BE2C (cell line): ENCODE results near the gene EDN2.

Experiments
- DNase-seq: peaks from one replicate; pipeline ENCODE4 v3.0.0-alpha.2; 2020
- H3K27me3 ChIP-seq: fragments of 250-450 bp; sonication (Bioruptor Pico); 2 replicates; pipeline ENCODE4 v1.5.1; 2020; ENCODE audit warnings: mild to moderate bottlenecking
- H3K36me3 ChIP-seq: fragments of 250-450 bp; sonication (Bioruptor Pico); 2 replicates; pipeline ENCODE4 v1.5.1; 2020; ENCODE audit warnings: mild to moderate bottlenecking
- H3K4me1 ChIP-seq: fragments of 250-450 bp; sonication (Bioruptor Pico); 2 replicates; pipeline ENCODE4 v1.5.1; 2020
- H3K4me3 ChIP-seq: 2 replicates; pipeline ENCODE4 v1.5.1; 2011; ENCODE audit warnings: low read depth, low read length
- H3K9me3 ChIP-seq: fragments of 250-450 bp; sonication (Bioruptor Pico); 2 replicates; pipeline ENCODE4 v1.5.1; 2020
- TF ChIP-seq, protein P1 (sequence below): IDR thresholded peaks from 2 replicates; pipeline ENCODE4 v1.5.1; 2012; ENCODE audit warnings: mild to moderate bottlenecking, low read depth, low read length

Gene EDN2

DNA sequence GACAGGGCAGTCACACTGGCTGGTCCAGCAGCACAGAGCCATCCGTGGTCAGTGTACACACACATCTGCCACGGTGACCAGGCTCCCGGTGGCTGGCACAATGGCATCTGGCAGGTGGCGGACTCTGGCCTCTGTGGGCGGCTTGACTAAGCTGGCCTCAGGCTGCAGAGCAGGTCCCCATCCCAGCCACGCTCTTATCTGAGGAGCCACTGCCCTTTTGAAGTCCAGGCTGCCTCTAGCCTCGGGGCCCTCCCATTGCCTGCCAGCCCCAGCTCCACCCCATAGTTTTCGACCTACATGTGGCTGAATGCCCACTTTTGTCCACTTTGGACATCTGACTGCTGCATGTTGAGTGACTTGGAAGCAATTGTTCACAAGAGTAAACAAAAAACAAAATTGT lies 29.9 kb upstream of the EDN2 start:
- TF ChIP-seq, protein P1, sequence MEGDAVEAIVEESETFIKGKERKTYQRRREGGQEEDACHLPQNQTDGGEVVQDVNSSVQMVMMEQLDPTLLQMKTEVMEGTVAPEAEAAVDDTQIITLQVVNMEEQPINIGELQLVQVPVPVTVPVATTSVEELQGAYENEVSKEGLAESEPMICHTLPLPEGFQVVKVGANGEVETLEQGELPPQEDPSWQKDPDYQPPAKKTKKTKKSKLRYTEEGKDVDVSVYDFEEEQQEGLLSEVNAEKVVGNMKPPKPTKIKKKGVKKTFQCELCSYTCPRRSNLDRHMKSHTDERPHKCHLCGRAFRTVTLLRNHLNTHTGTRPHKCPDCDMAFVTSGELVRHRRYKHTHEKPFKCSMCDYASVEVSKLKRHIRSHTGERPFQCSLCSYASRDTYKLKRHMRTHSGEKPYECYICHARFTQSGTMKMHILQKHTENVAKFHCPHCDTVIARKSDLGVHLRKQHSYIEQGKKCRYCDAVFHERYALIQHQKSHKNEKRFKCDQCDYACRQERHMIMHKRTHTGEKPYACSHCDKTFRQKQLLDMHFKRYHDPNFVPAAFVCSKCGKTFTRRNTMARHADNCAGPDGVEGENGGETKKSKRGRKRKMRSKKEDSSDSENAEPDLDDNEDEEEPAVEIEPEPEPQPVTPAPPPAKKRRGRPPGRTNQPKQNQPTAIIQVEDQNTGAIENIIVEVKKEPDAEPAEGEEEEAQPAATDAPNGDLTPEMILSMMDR: no peak
- Histone ChIP-seq H3K4me1 (peaks cover 3% of the 10 kb centered on the region; the same call in 1 of the 2 replicates), H3K4me3 (no peak overlapping the region), H3K36me3 (no peaks in the 10 kb centered on the region), H3K27me3 (no peaks in the 10 kb centered on the region), H3K9me3 (no peaks in the 10 kb centered on the region)
- DNase-seq: no peak

DNA sequence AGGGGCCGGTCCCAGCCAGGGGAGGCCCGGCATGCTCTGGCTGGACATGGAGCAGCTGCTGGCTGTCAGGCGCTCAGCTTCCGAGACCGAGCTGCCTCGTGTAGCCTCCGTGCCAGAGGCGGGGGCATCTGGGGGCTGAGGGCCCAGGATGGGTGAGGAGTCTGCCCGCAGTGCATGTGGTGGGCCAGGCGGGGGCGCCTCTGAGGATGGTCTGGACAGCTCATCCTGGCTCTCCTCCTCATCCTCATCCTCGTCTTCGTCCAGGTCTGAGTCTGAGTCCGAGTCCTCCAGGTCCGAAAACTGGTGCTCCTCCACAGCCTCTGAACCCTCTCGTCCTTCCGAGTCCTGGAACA lies 28.9 kb upstream of the EDN2 start:
- peak; percentile 18 for DNase-seq
- Histone ChIP-seq H3K4me1 (peaks cover 3% of the 10 kb centered on the region; the same call in 1 of the 2 replicates), H3K36me3 (no peaks in the 10 kb centered on the region), H3K27me3 (no peaks in the 10 kb centered on the region), H3K4me3 (no peak overlapping the region), H3K9me3 (no peaks in the 10 kb centered on the region)
- TF ChIP-seq, protein P1: peak; percentile 25

DNA sequence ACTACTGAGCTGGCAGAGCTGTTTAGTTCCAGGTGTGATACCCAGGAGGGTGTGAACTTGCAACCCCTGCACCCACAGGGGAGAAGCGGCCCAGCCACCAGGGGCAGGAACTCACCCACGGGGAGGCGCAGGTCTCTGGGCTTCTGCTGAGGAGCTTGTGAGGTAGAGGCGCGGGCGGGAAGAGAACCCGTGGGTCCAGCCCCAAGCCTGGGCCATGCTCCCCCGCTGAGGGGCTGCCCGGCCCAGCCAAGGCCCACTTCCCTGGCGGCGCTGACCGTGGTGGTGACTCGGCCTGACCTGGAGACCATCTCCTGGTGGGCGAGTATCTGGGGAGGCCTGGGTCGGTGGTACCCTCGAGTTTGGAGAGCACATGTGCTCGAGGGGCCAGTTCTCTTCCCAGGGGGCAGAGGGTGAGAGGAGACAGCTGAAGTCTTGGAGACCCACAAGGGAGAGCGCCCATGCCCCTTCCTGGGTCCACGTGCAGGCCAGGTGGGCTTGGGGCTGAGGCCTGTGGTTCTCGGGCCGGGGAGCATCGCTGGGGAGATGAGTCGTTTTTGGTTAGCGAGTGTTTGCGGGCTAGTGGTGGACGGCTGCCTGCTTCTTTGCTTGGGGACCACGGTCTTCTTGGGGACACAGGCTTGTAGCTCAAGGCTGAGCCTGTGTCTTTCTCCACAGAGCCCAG lies 28.4 kb upstream of the EDN2 start:
- no peaks in the 10 kb centered on the region for H3K27me3 ChIP-seq
- peaks cover 3% of the 10 kb centered on the region; the same call in 1 of the 2 replicates for H3K4me1 ChIP-seq
- H3K36me3 ChIP-seq: no peaks in the 10 kb centered on the region
- DNase-seq: no peak
- no peak overlapping the region for H3K4me3 ChIP-seq
- TF ChIP-seq, protein P1: no peak
- no peaks in the 10 kb centered on the region for H3K9me3 ChIP-seq

DNA sequence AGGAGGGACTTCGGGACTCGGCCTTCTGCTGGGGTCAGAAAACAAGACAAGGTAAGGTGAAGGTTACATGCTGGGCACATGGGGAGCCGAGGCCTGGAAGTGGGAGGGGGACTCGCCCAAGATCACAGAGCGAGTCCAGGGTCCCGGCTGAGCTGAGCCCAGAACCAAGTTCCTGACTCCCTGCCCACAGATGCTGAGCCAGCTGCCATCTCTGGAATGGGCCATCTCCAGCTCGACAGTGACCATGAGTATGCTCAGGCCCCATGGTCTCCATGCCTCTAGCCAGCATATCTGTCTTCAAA lies 26.7 kb upstream of the EDN2 start:
- H3K27me3 ChIP-seq: no peaks in the 10 kb centered on the region
- no peaks in the 10 kb centered on the region for H3K36me3 ChIP-seq
- peaks cover 3% of the 10 kb centered on the region; the same call in 1 of the 2 replicates for H3K4me1 ChIP-seq
- no peak overlapping the region for H3K4me3 ChIP-seq
- H3K9me3 ChIP-seq: no peaks in the 10 kb centered on the region
- no peak for DNase-seq
- TF ChIP-seq, protein P1: no peak

DNA sequence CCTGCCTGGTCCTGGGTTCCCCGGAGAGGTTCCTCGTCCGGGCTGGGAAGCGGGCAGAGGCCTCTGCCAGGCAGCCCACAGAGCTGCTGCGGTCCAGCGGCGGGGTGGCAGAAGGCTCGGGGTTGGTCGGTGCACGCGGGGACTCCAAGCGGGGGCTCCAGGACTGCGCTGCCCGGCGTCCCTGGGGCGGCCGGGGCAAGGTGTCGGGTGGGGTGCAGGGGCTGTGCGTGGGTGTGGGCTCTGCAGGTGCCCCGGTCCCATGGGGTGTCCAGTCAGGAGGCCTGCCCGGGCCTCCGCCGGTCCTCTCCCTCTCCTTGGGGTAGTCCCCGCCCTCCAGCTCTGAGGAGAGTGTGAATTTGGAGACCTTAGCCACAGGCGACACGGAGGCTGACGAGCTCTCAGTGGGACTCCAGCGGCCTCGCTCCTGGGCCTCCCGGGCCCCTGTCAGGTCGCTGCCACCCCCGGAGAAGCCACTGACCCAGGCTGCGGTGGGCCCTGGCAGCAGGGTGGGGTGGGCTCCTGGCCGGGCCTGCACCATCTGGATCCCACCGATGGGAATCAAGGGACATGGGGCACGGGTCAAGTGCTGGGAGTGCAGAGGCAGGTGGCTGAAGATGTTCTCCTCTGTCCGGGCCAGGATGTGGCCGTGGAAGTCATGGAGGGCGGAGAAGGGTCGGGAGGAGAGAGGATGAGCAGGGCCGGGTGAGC lies 26.2 kb upstream of the EDN2 start:
- Histone ChIP-seq H3K9me3 (no peaks in the 10 kb centered on the region), H3K4me3 (no peak overlapping the region), H3K4me1 (peaks cover 1% of the 10 kb centered on the region; the same call in 1 of the 2 replicates), H3K27me3 (no peaks in the 10 kb centered on the region), H3K36me3 (no peaks in the 10 kb centered on the region)
- TF ChIP-seq, protein P1: no peak
- DNase-seq: no peak

DNA sequence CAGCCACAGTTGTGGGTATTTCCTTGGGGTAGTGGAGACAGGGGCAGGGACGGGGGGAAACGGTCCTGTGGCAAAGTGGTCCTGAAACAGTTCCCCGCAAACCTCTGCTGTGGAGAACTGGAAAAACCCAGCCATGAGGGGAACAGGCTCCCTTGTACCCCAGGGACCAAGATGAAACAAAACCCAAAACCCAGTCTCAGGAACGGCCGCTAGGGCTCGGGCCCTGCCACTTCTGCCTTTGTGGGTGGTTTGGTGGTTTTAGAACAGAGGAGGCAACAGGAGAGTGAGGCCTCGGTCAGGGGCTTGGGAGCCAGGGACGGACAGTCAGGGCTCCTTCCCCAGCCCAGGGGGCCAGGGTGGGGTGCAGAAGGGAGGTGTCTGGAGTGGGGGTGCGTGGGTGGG lies 24.8 kb upstream of the EDN2 start:
- Histone ChIP-seq H3K36me3 (no peaks in the 10 kb centered on the region), H3K9me3 (no peaks in the 10 kb centered on the region), H3K4me1 (peaks cover 2% of the 10 kb centered on the region; the same call in 1 of the 2 replicates), H3K27me3 (no peaks in the 10 kb centered on the region), H3K4me3 (no peak overlapping the region)
- DNase-seq: no peak
- TF ChIP-seq, protein P1: no peak
